T-helper 1 cell treated with Interleukin-12 subunit alpha and Interleukin-12 subunit beta and Interleukin-4 antibody, amounts not matched to agents 30 μg/mL and 1 μg/mL, for 36 hours (primary cell): Measurements from ENCODE around the gene DMRT3.
"Not testable (repeated sequence)": the region's sequence is repeated elsewhere in the genome, so short reads cannot be mapped to it uniquely, and the experiment has no call there.

Experiments used
- H3K27ac Mint-ChIP-seq: one replicate; pipeline ENCODE4 v1.8.0; 2021; ENCODE audit warnings: mild to moderate bottlenecking, mixed read lengths
- H3K27me3 Mint-ChIP-seq: one replicate; pipeline ENCODE4 v1.8.0; 2021; ENCODE audit warnings: low read depth, mixed read lengths
- H3K36me3 Mint-ChIP-seq: one replicate; pipeline ENCODE4 v1.8.0; 2021; ENCODE audit warnings: low read depth, mixed read lengths
- H3K4me1 Mint-ChIP-seq: one replicate; pipeline ENCODE4 v1.8.0; 2021; ENCODE audit warnings: low read depth, mixed read lengths
- H3K4me3 Mint-ChIP-seq: one replicate; pipeline ENCODE4 v1.8.0; 2021; ENCODE audit warnings: mild to moderate bottlenecking, moderate library complexity, mixed read lengths
- H3K9me3 Mint-ChIP-seq: one replicate; pipeline ENCODE4 v1.8.0; 2021; ENCODE audit warnings: mixed read lengths

Gene DMRT3

GRCh38 chr9:976943-977837 is 735 bp downstream of the DMRT3 start:
- Mint-ChIP-seq H3K4me1 (no peaks in the 10 kb centered on the region), H3K27ac (no peak overlapping the region), H3K9me3 (no peaks in the 10 kb centered on the region), H3K4me3 (no peak overlapping the region), H3K27me3 (peaks cover 89% of the 10 kb centered on the region), H3K36me3 (peaks cover 4% of the 10 kb centered on the region)

- no peaks in the 10 kb centered on the region for H3K9me3 Mint-ChIP-seq
- H3K4me1 Mint-ChIP-seq = no peaks in the 10 kb centered on the region
- H3K27me3 Mint-ChIP-seq = peaks cover 89% of the 10 kb centered on the region
- no peak overlapping the region for H3K27ac Mint-ChIP-seq
- H3K4me3 Mint-ChIP-seq = no peak overlapping the region
- peaks cover 4% of the 10 kb centered on the region for H3K36me3 Mint-ChIP-seq
Measured at GRCh38 chr9:977838-978830, 1.7 kb downstream of the DMRT3 start.

- no peak overlapping the region for H3K27ac Mint-ChIP-seq
Measured at GRCh38 chr9:979983-980382, 3.5 kb downstream of the DMRT3 start.

GRCh38 chr9:980640-981039 is 4.2 kb downstream of the DMRT3 start:
- no peaks in the 10 kb centered on the region for H3K9me3 Mint-ChIP-seq
- H3K36me3 Mint-ChIP-seq = peaks cover 4% of the 10 kb centered on the region
- H3K27ac Mint-ChIP-seq = no peak overlapping the region
- H3K4me1 Mint-ChIP-seq = no peaks in the 10 kb centered on the region
- H3K27me3 Mint-ChIP-seq = peaks cover 82% of the 10 kb centered on the region
- no peak overlapping the region for H3K4me3 Mint-ChIP-seq

More at GRCh38 chr9:979983-980382, 3.5 kb downstream of the DMRT3 start:
- Mint-ChIP-seq H3K36me3 (peaks cover 4% of the 10 kb centered on the region), H3K27me3 (peaks cover 84% of the 10 kb centered on the region), H3K9me3 (no peaks in the 10 kb centered on the region), H3K4me3 (no peak overlapping the region), H3K4me1 (no peaks in the 10 kb centered on the region)

GRCh38 chr9:981491-981898 is 5.0 kb downstream of the DMRT3 start:
- Mint-ChIP-seq H3K4me3 (no peak overlapping the region), H3K36me3 (peaks cover 4% of the 10 kb centered on the region), H3K27me3 (peaks cover 80% of the 10 kb centered on the region), H3K27ac (no peak overlapping the region), H3K4me1 (no peaks in the 10 kb centered on the region), H3K9me3 (no peaks in the 10 kb centered on the region)

GRCh38 chr9:982394-983230 is 6.2 kb downstream of the DMRT3 start:
- H3K27me3 Mint-ChIP-seq = peaks cover 85% of the 10 kb centered on the region
- H3K4me3 Mint-ChIP-seq = no peak overlapping the region
- H3K36me3 Mint-ChIP-seq = peaks cover 4% of the 10 kb centered on the region
- no peaks in the 10 kb centered on the region for H3K9me3 Mint-ChIP-seq
- H3K27ac Mint-ChIP-seq = no peak overlapping the region
- no peaks in the 10 kb centered on the region for H3K4me1 Mint-ChIP-seq

GRCh38 chr9:994005-994404 is 17.6 kb downstream of the DMRT3 start:
- no peaks in the 10 kb centered on the region for H3K36me3 Mint-ChIP-seq
- no peak overlapping the region for H3K27ac Mint-ChIP-seq
- no peaks in the 10 kb centered on the region for H3K9me3 Mint-ChIP-seq
- peaks cover 5% of the 10 kb centered on the region for H3K4me1 Mint-ChIP-seq
- H3K27me3 Mint-ChIP-seq = peaks cover 19% of the 10 kb centered on the region
- no peak overlapping the region for H3K4me3 Mint-ChIP-seq

GRCh38 chr9:995192-995591 is 18.7 kb downstream of the DMRT3 start:
- Mint-ChIP-seq H3K27ac (no peak overlapping the region), H3K36me3 (no peaks in the 10 kb centered on the region), H3K27me3 (peaks cover 16% of the 10 kb centered on the region), H3K4me3 (no peak overlapping the region), H3K9me3 (no peaks in the 10 kb centered on the region), H3K4me1 (peaks cover 5% of the 10 kb centered on the region)

GRCh38 chr9:995781-996180 is 19.3 kb downstream of the DMRT3 start:
- Mint-ChIP-seq H3K4me3 (no peak overlapping the region), H3K36me3 (no peaks in the 10 kb centered on the region), H3K9me3 (no peaks in the 10 kb centered on the region), H3K4me1 (peaks cover 5% of the 10 kb centered on the region), H3K27me3 (peaks cover 14% of the 10 kb centered on the region), H3K27ac (no peak overlapping the region)

GRCh38 chr9:998299-999110 is 22.1 kb downstream of the DMRT3 start:
- not testable (repeated sequence) for H3K4me3 Mint-ChIP-seq, H3K27me3 Mint-ChIP-seq, H3K27ac Mint-ChIP-seq, H3K4me1 Mint-ChIP-seq, H3K36me3 Mint-ChIP-seq, H3K9me3 Mint-ChIP-seq

GRCh38 chr9:1001838-1002237 is 25.4 kb downstream of the DMRT3 start:
- peaks cover 6% of the 10 kb centered on the region for H3K4me1 Mint-ChIP-seq
- H3K27ac Mint-ChIP-seq = no peak overlapping the region
- H3K36me3 Mint-ChIP-seq = no peaks in the 10 kb centered on the region
- H3K27me3 Mint-ChIP-seq = no peaks in the 10 kb centered on the region
- no peaks in the 10 kb centered on the region for H3K9me3 Mint-ChIP-seq
- H3K4me3 Mint-ChIP-seq = no peak overlapping the region

- H3K4me1 Mint-ChIP-seq = peaks cover 6% of the 10 kb centered on the region
- H3K27ac Mint-ChIP-seq = no peak overlapping the region
- no peaks in the 10 kb centered on the region for H3K9me3 Mint-ChIP-seq
- H3K4me3 Mint-ChIP-seq = no peak overlapping the region
- peaks cover 6% of the 10 kb centered on the region for H3K27me3 Mint-ChIP-seq
- H3K36me3 Mint-ChIP-seq = no peaks in the 10 kb centered on the region
Measured at GRCh38 chr9:1002678-1003077, 26.2 kb downstream of the DMRT3 start.

GRCh38 chr9:1005043-1005667 is 28.7 kb downstream of the DMRT3 start:
- Mint-ChIP-seq H3K9me3 (no peaks in the 10 kb centered on the region), H3K4me3 (no peak overlapping the region), H3K27ac (no peak overlapping the region), H3K4me1 (peaks cover 9% of the 10 kb centered on the region), H3K27me3 (peaks cover 13% of the 10 kb centered on the region), H3K36me3 (no peaks in the 10 kb centered on the region)
